Activated CD4-positive, alpha-beta T cell treated with anti-CD3 and anti-CD28 coated beads, Interleukin-2, Interleukin-6, amounts not matched to agents 100 ng/mL and 50 ng/mL, durations not matched to agents 16 hours and 8 hours (primary cell): Measurements from ENCODE around the gene AGT.
"Not testable (repeated sequence)": the region's sequence is repeated elsewhere in the genome, so short reads cannot be mapped to it uniquely, and the experiment has no call there.

ENCODE experiments used
- DNase-seq: peaks from one replicate; pipeline ENCODE4 v3.0.0-alpha.2; 2020

AGT gene

DNA sequence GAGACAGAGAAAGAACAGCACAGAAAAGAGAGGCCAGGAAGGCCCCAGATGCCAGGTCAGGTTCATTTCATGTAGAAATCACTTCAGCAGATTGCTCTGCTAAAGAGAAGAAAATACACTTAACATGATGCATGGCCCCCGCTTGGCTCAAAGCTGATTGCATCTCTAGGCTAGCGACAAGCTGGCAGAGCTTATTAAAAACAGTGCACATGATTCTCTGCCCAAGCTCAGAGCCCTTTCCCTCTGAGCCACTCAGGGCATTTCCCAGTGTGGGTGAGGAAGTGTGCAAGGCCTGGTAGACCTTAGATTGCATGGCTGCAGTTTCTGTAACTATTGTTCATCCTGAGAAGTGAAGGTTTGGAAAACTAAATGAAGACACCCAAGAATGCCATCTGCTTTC is 30.0 kb upstream of the AGT start:
- no peak for DNase-seq

DNA sequence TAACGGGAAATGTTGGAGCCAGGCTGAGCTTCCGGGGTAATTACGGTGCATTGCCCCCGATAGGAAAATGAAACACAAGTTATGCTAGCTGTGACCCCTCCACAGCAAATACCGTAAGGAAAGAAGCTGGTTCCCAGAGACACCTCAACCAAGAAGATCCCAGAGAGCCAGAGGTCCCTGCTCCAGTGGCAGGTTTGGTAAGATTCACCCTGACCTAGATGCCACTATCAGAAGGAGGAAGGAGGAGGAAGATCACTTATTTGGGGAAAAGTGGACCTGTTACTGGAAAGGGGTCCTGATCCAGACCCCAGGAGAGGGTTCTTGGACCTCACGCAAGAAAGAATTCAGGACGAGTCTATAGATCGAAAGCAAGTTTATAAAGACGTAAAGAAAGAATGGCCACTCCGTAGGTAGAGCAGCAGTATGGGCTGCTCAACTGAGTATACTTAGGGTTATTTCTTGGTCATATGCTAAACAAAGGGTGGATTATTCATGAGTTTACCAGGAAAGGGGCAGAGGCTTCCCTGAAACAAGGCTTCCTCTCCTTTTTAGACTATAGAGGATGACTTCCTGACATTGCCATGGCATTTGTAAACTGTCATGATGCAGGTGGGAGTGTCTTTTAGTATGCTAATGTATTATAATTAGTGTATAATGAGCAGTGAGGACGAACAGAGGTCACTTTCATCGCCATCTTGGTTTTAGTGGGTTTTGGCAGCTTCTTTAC is 25.8 kb upstream of the AGT start:
- DNase-seq: no peak

DNA sequence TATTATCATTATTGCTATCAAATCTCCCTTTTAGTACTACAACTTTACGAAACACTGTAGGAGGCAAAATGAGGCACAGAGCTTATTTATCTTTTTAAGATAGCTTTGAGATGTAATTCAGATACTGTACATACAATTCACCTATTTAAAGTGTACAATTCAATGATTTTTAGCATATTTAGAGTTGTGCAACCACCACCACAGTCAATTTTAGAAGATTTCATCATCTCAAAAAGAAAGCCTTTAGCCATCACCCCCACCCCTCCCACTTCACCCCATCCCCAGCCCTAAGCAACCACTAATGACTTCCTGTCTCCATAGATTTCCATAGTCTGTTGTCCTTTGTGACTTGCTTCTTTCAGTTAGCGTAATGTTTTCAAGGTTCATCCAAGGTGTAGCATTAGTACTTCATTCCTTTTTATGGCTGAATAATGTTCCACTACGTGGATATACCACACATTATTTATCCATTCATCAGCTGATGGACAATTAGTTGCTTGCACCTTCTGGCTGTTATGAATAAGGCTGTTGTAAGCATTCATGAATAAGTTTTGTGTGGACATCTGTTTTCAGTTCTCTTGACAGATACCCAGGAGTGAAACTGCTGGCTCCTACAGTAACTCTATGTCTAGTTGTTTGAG is 23.8 kb upstream of the AGT start:
- DNase-seq: no peak

DNA sequence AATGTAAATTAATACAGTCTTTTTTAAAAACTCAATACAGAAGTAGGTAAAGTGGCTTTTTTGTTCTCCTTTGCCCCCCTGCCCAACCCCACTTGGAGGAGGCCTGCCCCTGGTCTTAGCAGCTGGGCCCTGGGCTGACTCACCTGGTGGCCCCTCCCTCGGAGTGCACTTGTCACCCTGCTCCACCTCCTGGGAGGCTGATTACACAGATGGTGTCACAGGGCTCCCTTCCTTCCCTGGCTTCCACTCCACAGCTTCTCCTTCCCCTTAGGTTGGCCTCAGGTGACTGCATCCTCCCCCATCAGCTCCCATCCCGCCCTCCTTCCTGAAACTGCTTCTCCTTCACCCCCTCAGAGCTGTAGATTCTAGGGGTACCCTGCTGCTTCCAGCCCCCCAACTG is 21.5 kb upstream of the AGT start:
- no peak for DNase-seq

DNA sequence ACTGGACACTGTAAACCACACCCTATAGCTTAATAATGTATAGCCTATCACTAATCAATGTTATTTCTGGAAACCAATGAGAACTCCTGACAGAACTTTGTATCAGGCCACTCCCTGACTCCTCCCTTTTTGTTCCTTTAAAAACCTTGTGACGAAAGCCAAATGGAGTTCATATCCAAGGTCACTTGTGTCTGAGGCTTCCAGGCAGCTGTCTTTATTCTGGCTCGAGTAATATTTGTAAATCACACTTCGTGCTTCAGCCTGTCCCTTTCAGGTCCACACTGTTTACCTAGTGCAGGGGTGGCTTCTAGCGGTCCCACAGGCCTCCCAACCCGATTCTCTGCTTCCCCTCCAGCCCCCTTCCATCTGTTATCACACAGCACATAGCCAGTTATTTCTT is 17.1 kb upstream of the AGT start:
- no peak for DNase-seq

GRCh38 chr1:230728710-230729392 is 14.9 kb upstream of the AGT start:
- no peak for DNase-seq

GRCh38 chr1:230725256-230726012 is 11.5 kb upstream of the AGT start:
- no peak for DNase-seq

- not testable (repeated sequence) for DNase-seq
These were observed 8.1 kb upstream of the AGT start for GRCh38 chr1:230721849-230722522.

- DNase-seq: no peak
These were observed 3.3 kb upstream of the AGT start for GRCh38 chr1:230717251-230717650.

GRCh38 chr1:230716453-230716852 is 2.5 kb upstream of the AGT start:
- DNase-seq: not testable (repeated sequence)

- no peak for DNase-seq
These were observed 1.6 kb upstream of the AGT start for GRCh38 chr1:230715510-230715909.

- DNase-seq: no peak
These were observed 391 bp downstream of the AGT start for GRCh38 chr1:230713547-230713914.

- no peak for DNase-seq
These were observed 784 bp downstream of the AGT start for GRCh38 chr1:230713138-230713537.

- no peak for DNase-seq
These were observed 1.4 kb downstream of the AGT start for GRCh38 chr1:230712470-230712942.

DNA sequence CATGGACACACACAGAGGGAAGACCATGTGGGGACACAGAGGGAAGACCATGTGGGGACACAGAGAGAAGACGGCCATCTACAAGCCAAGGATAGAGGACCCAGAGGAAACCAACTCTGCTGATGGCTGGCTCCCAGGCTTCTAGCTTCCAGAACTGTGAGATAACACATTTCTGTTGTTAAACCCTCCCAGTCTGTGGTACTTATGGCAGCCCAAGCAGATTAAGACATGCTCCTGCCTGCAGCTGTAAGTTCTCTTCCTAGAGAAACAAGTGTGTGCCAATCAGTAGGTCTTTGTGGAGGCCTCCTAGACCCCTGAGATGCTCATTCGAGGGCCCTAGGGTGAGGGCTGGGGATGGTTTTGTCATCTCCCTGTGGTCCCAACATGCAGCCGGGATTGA is 2.7 kb downstream of the AGT start:
- no peak for DNase-seq

- no peak for DNase-seq
These were observed 3.4 kb downstream of the AGT start for GRCh38 chr1:230710543-230710904.

GRCh38 chr1:230709619-230710542 is 4.0 kb downstream of the AGT start:
- no peak for DNase-seq

DNA sequence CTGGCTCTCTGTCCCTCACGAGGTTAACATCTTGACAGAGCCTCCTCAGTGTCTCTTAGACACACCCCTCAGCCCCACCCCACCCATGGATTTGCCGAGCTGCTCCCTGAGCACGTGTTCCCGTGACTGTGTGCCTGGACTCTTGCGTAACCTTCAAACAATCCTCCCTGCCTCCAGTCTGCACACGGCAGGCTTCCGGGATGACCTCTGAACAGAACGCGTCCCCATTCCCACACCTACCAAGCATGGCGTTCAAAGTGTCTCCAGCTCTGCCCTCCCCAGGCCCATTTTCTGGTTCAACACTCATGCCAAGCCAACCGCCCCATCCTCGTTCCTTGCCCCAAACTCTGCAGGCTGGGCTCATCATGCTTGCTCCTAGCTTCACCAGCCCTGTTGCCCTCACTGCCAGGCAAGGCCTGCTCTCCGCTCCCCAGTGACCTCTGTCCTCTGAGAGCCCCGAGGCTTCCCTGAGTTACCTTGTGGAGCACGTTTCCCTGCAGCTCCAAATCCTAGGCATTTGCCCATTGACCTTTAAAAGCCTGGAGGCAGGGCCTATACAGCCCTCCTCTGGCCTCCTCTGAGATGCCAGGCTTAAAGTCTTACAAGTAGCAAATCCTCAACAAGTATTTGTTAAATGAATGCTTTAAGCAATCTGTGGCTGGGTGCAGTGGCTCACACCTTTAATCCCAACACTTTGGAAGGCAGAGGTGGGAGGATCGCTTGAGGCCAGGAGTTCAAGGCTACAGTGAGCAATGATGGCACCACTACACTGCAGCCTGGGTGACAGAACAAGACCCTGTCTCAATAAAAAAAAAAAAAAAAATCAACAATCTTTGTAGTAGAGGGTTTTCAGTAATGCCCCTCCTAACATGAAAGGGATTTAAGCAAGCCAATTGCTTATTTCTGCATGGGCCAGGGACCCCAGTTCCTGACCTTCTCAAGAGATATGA is 5.0 kb downstream of the AGT start:
- DNase-seq: no peak

DNA sequence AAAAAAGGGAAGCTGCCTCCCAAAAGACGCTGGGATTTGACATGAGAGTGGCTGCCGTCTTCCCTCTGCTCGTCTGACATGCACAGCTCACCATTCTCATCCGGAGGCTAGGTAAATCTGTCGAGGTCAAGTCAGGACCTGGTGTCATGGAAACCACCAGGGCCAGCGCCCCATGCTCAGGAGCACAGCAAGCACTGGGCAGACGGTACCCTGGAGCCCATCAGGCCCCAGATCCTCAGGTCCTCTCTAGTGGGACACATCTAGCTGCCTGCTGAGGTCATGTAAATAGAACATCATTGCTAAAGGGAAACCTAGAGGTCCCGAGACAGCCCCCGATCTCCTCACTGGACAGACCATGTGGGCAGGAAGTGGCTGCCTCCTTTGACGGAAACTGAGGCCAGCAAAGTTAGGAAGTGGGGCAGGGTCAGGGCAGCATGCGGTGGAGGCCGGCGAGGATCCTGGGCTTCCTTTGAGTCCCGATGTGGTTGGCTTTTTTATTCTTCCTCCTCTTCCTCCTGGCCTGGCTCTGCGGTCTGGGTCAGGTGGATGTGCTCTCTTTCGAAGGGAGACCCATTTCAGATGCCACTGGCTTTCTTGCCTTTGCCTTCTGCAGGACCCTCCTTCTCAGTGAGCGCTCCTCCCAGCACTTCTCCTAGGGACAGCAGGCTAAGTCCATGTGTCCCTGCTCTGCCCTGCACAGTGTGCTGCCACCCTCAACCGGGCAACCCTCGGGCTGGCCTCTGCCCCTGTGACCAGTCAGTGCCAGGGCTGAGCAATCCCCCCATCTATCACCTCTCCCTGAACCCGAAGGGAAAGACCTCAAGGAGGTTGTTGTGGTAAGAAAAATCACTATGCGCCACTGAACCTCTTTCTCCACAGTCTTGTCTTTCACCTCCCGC is 5.9 kb downstream of the AGT start:
- no peak for DNase-seq
